ENCODE data around the gene PER1.

DNA sequence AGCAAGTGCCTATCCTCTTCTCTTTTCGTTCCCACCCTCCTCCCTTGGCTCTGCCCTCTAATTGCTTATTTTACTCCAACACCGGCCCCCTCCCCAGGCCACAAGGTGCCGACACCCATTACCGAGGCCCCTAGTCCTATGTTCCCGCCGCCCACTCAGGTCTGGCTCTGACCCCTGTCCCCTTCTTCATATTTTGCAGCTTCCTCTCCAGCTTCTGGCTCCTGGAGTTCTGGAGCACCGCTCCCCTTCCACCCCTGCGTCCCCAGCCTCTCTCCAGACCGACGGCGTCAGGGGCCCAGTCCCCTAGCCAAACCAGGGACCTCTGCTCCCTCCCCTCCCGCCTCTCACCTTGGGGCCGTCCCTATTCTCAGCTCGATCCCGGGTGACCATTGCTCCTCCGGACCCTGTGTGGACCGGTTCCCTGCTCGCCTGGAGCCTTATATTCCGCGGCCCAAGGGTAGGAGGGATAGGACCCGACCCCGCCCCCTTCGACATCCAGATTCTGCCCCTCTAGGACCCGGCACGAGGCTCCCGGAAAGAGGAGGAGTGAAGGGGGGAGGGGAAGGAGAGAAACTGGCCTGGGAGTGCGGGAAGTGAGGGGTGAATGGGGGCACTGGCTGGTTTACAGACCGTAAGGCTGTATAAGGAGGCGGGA is 28.4 kb downstream of the PER1 start, which contains the start of gene HES7:
- no peak for TF ChIP-seq CTCF (IDR thresholded peaks at IDR 0.05 in 2 of 3, conservative IDR thresholded peaks at IDR 0.05 in 1 of 3; ENCODE audit: borderline replicate concordance in 1 of 3, insufficient read depth in 1 of 3, low read depth in 2 of 3, low read length in 2 of 3)
- TF ChIP-seq YY1 (IDR thresholded peaks at IDR 0.05; ENCODE audit: extremely low read depth, insufficient replicate concordance, low read depth, low read length), result no peak
- TF ChIP-seq, protein P1, sequence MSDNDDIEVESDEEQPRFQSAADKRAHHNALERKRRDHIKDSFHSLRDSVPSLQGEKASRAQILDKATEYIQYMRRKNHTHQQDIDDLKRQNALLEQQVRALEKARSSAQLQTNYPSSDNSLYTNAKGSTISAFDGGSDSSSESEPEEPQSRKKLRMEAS (IDR thresholded peaks at IDR 0.05), result no peak
- no peak for TF ChIP-seq SP1 (IDR thresholded peaks at IDR 0.05; ENCODE audit: low read depth)
- TF ChIP-seq POLR2AphosphoS5 (IDR thresholded peaks at IDR 0.05; ENCODE audit: low read depth, low read length), result no peak
